Islet of Langerhans (tissue), 1 donor: ENCODE data around the gene SMIM34.
"Not testable (repeated sequence)": the region's sequence is repeated elsewhere in the genome, so short reads cannot be mapped to it uniquely, and the experiment has no call there.

Experiments
- FAIRE-seq: peaks from one replicate; lab custom pipeline; 2011; peaks lifted over from hg19 to GRCh38; lab: Jason Lieb, UNC

The SMIM34 gene, protein sequence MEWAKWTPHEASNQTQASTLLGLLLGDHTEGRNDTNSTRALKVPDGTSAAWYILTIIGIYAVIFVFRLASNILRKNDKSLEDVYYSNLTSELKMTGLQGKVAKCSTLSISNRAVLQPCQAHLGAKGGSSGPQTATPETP

GRCh38 chr21:34423805-34424204 is at the start of gene SMIM34:
TSS of gene SMIM34 (minus strand) at chr21:34423951. CDS start at chr21:34423839, 112 bp downstream.
- FAIRE-seq: not testable (repeated sequence)

- not testable (repeated sequence) for FAIRE-seq
Measured at GRCh38 chr21:34467333-34467732, 43.6 kb upstream of the SMIM34 start.

- FAIRE-seq: not testable (repeated sequence)
Measured at GRCh38 chr21:34459426-34459825, 35.7 kb upstream of the SMIM34 start.

GRCh38 chr21:34458266-34458665 is 34.5 kb upstream of the SMIM34 start:
- FAIRE-seq: not testable (repeated sequence)

DNA sequence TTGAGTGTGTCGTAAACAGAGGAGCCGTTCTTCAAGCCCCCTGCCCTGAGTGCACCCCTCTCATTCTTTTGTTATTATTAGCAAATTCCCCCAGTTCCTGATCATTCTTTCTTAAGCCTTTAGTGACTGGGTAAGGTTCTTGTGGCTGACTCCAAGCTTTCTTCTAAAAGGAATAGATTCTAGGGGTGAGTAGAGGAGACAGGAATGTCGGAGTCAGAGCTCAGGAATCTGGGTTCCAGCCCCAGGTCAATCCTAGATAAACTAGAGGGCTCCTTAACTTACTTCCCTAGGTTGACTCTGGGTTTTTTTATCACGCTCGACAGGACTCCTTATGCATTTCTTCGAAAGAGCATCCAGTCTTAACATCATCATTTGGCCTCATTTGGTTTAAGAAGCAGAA is 32.4 kb upstream of the SMIM34 start:
- not testable (repeated sequence) for FAIRE-seq

GRCh38 chr21:34455628-34456027 is 31.9 kb upstream of the SMIM34 start:
- FAIRE-seq: not testable (repeated sequence)

GRCh38 chr21:34447018-34447417 is 23.3 kb upstream of the SMIM34 start:
- not testable (repeated sequence) for FAIRE-seq

DNA sequence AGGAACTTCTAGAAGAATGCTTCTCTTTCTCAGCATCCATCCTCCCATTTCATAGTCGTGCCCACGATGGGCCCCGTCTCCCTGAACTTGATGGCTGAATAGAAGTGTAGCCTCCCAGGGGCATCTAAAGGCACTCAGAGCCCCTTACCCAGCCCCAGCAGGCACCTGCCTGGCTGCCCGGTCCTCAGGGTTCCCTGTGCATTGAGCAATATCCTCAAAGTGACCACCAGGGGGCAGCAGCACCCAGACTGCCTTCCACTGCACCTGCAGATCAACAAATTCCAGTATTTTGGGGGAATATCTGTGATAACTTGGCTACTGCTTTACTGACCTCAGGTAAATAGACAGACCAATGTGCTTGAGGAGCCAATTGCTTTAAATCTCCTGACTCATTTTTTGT is 19.7 kb upstream of the SMIM34 start:
- FAIRE-seq: not testable (repeated sequence)

GRCh38 chr21:34429710-34430109 is 6.0 kb upstream of the SMIM34 start:
- not testable (repeated sequence) for FAIRE-seq

DNA sequence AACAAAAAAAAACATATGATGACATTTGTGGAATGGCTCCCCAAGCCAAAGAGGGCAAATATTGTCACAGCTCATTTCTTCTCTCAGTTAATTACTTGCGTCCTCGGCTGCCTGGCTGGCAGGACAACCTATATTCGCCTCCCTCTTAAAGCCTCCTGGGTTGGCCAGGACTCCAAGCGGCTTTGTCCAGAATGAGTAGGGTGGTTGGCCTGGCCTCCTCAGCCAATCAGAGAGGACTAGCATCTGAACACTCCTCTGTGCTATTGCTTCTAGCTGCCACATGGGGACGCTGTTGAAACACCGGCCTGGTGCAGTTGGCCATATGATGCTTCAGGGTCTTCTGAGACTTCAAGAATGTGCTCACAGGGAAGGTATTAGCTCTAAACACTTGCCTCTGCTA is 4.7 kb upstream of the SMIM34 start:
- not testable (repeated sequence) for FAIRE-seq

DNA sequence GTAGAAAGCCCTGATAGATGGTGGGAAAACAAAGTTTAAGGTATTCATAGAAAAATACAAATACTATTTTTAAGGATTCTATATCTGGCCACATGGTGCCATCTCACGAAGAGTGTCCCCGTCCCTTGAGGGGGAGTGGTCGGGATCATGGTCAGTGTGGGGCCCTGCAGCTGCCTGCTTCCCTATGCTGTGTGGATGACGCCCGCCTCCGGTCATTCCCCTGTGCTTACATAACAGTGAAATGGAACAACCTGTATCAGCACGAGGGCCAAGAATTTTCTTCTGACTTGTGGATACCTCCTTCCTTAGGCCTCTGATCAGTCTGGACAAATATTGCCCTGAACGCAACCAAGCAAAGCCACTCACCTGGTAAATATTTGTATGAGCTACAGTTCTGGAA is 3.6 kb upstream of the SMIM34 start:
- FAIRE-seq: not testable (repeated sequence)

DNA sequence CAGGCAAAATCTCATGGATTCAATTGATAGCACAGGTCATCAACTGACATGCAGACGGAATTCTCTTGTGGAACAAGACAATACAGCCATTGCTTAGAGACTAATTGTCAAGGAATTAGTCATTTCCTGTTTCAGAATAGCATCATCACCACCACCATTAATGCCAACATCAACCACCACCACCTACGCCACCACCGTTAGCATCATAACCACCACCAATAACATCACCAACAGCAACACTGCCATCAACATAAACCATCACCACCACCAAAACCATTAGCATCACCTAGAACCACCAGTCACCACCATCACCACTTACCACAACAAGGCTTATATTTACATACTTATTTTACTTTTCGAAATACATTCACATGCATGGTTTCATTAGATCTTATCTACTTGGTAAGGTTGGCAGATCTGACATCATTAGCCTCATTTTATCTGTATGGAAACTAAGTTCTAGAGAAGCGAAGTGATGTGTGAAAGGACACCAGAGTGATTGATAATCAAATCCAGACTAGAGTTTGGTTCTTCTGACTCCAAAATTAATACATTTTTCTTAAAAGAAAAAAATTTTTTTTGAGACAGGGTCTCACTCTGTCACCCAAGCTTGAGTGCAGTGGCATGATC is 6.2 kb downstream of the SMIM34 start:
- not testable (repeated sequence) for FAIRE-seq

GRCh38 chr21:34407294-34407693 is 16.5 kb downstream of the SMIM34 start:
- FAIRE-seq: not testable (repeated sequence)

DNA sequence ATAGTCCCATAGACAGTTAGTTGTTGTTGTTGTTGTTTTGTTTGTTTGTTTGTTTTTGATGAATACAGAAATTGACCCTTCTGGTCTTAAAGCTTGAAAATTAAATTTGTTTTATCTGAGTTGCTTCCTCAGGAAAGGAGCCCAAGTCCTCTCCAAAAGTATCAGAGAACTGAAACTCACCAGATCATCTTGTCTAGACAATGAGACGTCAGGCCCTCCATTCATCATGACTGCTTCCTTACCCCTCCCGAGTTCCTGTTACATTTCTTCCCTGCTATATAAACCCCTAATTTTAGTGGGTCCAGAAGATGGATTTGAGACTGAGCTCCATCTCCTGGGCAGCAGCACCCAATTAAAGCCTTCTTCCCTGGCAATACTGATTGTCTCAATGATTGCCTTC is 17.1 kb downstream of the SMIM34 start:
- not testable (repeated sequence) for FAIRE-seq

- not testable (repeated sequence) for FAIRE-seq
Measured at GRCh38 chr21:34406102-34406501, 17.6 kb downstream of the SMIM34 start.

GRCh38 chr21:34405686-34406085 is 18.1 kb downstream of the SMIM34 start:
- not testable (repeated sequence) for FAIRE-seq

GRCh38 chr21:34404742-34405141 is 19.0 kb downstream of the SMIM34 start:
- FAIRE-seq: not testable (repeated sequence)

GRCh38 chr21:34400522-34400921 is 23.2 kb downstream of the SMIM34 start:
- not testable (repeated sequence) for FAIRE-seq

DNA sequence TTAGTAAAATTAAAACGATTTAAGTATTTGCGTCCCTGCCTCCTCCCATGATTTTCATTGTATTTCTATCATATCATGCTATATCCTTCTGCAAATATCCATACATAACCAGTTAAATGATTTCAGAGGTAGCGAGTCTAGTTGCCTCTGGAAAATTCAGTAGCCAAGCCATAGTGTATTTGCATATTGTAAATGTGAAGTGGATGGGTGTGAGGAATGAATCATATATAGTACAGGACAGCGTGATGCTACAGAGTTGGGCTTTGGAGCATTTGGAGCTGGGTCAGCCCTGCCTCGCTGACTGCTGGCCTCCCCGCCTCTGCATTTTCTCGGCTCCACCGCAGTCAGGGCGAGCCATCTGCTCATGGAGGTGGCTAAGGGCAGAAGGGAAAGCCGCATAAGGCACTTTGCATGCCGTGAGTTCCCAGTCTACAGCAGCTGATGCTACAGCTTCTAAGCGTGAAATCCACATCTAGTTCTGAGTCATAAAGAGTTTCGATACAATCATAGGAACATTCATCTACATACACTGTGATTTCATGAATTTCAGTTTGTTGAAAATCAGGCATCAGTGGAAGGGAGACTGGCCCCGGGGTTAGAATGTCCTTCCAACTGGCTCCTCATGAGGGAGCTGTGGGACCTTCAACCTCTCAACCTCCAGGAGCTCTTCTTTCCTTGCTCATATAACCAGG is 39.9 kb downstream of the SMIM34 start:
- FAIRE-seq: not testable (repeated sequence)

GRCh38 chr21:34383138-34383537 is 40.6 kb downstream of the SMIM34 start:
- not testable (repeated sequence) for FAIRE-seq

DNA sequence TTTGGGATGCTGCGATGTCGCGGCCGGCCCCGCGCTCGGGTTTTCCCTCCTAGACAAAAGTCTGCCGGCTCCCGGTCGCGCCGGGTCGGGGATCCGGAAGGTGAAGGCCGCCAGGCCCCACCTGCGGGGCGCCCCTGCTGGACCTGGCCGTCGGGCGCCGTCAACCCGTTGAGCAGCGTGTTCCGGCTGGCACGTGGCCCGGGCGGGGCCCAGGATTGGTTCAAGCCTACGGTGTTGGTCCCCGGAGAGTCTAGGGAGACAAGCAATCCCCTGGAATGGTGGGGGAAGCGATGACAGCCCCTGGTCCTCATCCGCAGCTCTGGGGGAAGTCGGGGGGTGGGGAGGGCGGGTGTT is 48.2 kb downstream of the SMIM34 start:
- FAIRE-seq: not testable (repeated sequence)

GRCh38 chr21:34374940-34375618 is 48.7 kb downstream of the SMIM34 start, which contains the start of gene SMIM11:
TSS of gene SMIM11 (plus strand) at chr21:34375507. CDS start at chr21:34379505, 3,998 bp downstream.
- not testable (repeated sequence) for FAIRE-seq

GRCh38 chr21:34374462-34374861 is 49.3 kb downstream of the SMIM34 start:
- not testable (repeated sequence) for FAIRE-seq
